OCI-LY7 (cell line): ENCODE data around the gene CDKN1C.

Experiments
- CTCF ChIP-seq: fragments of 200-600 bp; sonication (generic); conservative IDR thresholded peaks from 2 replicates; pipeline ENCODE4 v1.5.1; 2014; ENCODE audit warnings: mild to moderate bottlenecking, antibody characterized with exemption, low read length, moderate library complexity, mixed read lengths
- EZH2phosphoT487 ChIP-seq: fragments of 200-600 bp; sonication (generic); IDR thresholded peaks from 2 replicates; pipeline ENCODE4 v1.6.1; 2018; ENCODE audit warnings: low read depth, borderline replicate concordance, mild to moderate bottlenecking, mixed run types, antibody characterized with exemption, low read length, moderate library complexity, mixed read lengths

- TF ChIP-seq CTCF (no peak), EZH2phosphoT487 (no peak)
These were observed 428 bp downstream of the CDKN1C start for GRCh38 chr11:2885017-2885677.
